ENCODE data around the gene MALSU1.
"Not testable (repeated sequence)": the region's sequence is repeated elsewhere in the genome, so short reads cannot be mapped to it uniquely, and the experiment has no call there.

Gene MALSU1

DNA sequence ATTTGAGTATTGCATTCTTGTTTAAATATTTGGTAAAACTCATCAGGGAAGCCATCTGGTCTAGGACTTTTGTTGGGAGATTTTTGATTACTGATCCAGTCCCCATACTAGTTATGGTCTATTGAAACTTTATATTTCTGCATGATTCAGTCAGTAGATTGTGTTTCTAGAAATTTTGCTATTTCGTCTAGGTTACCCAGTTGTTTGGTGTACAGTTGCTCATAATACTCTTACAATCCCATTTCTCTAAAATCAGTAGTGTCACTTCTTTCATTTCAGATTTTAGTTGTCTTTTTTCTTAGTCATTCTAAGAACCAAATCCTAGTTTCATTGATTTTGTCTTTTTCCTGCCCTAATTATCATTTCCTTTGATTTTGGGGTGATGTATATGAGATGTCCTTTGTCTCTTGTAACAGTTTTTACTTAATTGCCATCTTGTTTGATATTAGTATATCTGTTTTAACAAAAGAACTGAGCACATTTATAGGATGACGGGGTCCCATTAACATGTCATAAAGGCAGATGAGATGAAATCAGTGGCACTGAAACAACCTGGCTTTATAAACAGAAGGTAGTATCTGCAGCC, 7.9 kb downstream of the MALSU1 start:
- intact Hi-C loops (cut with DNase I; ENCODE audit: low total_unique reads), result no loop called here
- no peak overlapping the region for H3K4me3 ChIP-seq
- H3K4me1 ChIP-seq, result peaks cover 0 to 22% (median 9%) of the 10 kb centered on the region in 4 donors
- H3K27ac ChIP-seq, result no peak overlapping the region
- peaks cover 25 to 70% (median 50%) of the 10 kb centered on the region in 3 donors for H3K36me3 ChIP-seq
- TF ChIP-seq, protein P1, sequence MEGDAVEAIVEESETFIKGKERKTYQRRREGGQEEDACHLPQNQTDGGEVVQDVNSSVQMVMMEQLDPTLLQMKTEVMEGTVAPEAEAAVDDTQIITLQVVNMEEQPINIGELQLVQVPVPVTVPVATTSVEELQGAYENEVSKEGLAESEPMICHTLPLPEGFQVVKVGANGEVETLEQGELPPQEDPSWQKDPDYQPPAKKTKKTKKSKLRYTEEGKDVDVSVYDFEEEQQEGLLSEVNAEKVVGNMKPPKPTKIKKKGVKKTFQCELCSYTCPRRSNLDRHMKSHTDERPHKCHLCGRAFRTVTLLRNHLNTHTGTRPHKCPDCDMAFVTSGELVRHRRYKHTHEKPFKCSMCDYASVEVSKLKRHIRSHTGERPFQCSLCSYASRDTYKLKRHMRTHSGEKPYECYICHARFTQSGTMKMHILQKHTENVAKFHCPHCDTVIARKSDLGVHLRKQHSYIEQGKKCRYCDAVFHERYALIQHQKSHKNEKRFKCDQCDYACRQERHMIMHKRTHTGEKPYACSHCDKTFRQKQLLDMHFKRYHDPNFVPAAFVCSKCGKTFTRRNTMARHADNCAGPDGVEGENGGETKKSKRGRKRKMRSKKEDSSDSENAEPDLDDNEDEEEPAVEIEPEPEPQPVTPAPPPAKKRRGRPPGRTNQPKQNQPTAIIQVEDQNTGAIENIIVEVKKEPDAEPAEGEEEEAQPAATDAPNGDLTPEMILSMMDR (IDR thresholded peaks at IDR 0.05), result no peak
- no peaks in the 10 kb centered on the region for H3K9me3 ChIP-seq
- DNase-seq, result no peak
- no peaks in the 10 kb centered on the region for H3K27me3 ChIP-seq

DNA sequence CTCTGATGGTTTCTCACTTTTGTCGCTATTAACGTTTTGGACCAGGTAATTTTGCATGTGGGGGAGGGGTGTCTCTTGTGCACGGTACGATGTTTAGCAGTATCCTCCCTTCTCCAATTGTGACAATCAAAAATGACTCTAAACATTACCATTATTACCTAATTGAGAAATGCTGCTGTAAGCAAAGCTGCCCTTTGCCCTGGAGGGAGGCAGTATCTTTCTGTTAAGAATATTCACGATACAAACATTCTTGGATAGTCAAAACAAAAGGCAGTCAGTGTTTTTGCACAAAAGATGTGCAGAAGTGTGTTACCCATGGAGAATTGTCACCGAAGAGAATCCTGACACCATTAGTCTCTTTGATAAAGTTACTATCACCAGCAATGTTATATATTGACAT, 9.6 kb downstream of the MALSU1 start:
- Histone ChIP-seq H3K27ac (no peak overlapping the region), H3K27me3 (no peaks in the 10 kb centered on the region), H3K4me1 (peaks cover 0 to 5% (median 2%) of the 10 kb centered on the region in 4 donors), H3K4me3 (no peak overlapping the region), H3K9me3 (no peaks in the 10 kb centered on the region), H3K36me3 (peaks cover 25 to 57% (median 39%) of the 10 kb centered on the region in 3 donors)
- intact Hi-C loops (cut with DNase I; ENCODE audit: low total_unique reads), result no loop called here
- TF ChIP-seq, protein P1 (IDR thresholded peaks at IDR 0.05), result no peak
- no peak for DNase-seq

DNA sequence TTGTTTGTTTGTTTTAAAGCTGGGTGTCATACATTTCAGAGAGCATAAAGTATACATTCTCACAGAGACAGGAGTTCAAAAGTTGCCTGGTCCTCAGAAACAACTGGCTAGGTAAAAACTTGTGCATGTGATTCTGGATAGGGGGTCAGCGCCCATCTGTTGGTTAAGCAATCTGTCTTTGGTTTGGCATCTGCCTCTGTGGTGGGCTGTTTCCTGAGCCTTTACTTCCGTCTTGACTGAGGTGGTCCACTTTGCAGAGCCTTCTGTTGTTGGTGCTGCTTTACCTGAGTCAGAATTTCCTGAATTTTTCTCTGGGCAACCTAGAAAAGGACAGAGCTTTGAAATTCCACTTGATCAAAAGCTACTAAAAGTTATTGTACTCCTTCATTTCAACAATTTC, 13.0 kb downstream of the MALSU1 start:
- H3K27me3 ChIP-seq; DNase-seq; H3K27ac ChIP-seq; H3K9me3 ChIP-seq; H3K4me1 ChIP-seq; intact Hi-C loops (cut with DNase I; ENCODE audit: low total_unique reads); H3K4me3 ChIP-seq: not testable (repeated sequence)
- peaks cover 25 to 37% (median 30%) of the 10 kb centered on the region in 3 donors for H3K36me3 ChIP-seq

DNA sequence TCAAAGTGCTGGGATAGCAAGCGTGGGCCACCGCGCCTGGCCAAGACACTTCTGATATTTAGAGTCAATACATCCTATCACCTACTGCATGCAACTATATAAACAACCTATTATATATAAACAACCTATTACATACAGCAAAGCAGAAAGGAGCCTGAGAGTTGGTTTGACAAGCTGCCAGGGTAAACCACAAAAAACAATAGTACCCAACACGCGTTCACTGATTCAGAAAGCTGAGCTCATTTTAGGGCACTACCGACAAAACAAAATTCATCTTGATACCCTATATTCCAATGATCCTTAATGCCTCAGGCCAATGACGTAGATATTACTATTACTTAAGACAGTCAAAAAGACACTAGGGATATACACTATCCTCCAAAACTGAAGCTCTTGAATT, 16.2 kb downstream of the MALSU1 start:
- Histone ChIP-seq H3K27me3 (no peaks in the 10 kb centered on the region), H3K27ac (no peak overlapping the region), H3K4me3 (no peak overlapping the region), H3K4me1 (no peaks in the 10 kb centered on the region), H3K9me3 (no peaks in the 10 kb centered on the region), H3K36me3 (peaks cover 0 to 7% (median 1%) of the 10 kb centered on the region in 3 donors)
- intact Hi-C loops (cut with DNase I; ENCODE audit: low total_unique reads), result no loop called here
- TF ChIP-seq, protein P1 (IDR thresholded peaks at IDR 0.05), result no peak
- DNase-seq, result no peak

DNA sequence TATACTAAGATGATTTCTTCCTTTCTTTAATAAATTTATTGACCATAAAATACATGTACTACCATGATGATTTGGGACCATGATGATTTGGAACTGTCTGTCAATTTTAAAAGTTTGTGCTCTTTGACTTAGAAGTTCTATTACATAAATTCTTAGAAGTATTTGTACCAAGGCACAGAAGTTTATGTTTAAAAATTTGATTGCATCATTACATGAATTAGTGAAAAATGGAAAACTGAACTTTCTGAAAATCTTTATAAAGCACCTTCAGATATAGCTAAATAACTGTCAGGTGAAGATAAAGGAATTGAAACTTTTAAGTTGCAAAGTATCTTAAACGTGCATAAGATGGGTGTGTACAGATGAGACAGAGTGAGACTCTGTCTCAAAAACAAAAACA, 32.0 kb downstream of the MALSU1 start:
- DNase-seq, result no peak
- Histone ChIP-seq H3K27me3 (no peaks in the 10 kb centered on the region), H3K9me3 (no peaks in the 10 kb centered on the region), H3K4me1 (peaks cover 0 to 16% (median 3%) of the 10 kb centered on the region in 4 donors), H3K27ac (no peak overlapping the region), H3K4me3 (no peak overlapping the region), H3K36me3 (no peaks in the 10 kb centered on the region)
- intact Hi-C loops (cut with DNase I; ENCODE audit: low total_unique reads), result no loop called here
- TF ChIP-seq, protein P1 (IDR thresholded peaks at IDR 0.05), result no peak

DNA sequence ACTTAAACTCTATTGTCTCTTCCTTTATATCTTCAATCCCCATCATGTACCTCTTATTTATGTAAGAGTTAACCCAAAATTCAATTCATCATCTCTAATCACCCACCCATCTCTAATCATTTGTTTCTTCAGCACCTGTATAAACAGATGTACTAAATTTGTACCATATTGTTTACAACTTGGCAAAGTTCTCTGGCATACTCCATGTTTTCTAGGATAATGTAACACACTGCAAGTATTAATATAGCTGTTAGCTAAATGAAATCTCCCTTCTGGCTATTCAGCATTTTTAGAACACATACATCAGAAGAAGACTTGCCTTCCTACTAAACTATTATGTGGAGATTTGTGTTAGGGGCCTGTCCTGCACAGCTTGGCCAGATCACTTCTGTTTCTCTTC, 33.1 kb downstream of the MALSU1 start:
- no peak for DNase-seq
- Histone ChIP-seq H3K4me1 (peaks cover 0 to 16% (median 3%) of the 10 kb centered on the region in 4 donors), H3K4me3 (no peak overlapping the region), H3K9me3 (no peaks in the 10 kb centered on the region), H3K27me3 (no peaks in the 10 kb centered on the region), H3K36me3 (no peaks in the 10 kb centered on the region), H3K27ac (no peak overlapping the region)
- intact Hi-C loops (cut with DNase I; ENCODE audit: low total_unique reads), result no loop called here
- TF ChIP-seq, protein P1 (IDR thresholded peaks at IDR 0.05), result no peak

Data from tibial artery (tissue), 4 donors.